HepG2 (cell line): ENCODE measurements around the gene KLHL5.

Experiments used
- CREB1 ChIP-seq, 2 experiments: fragments of 450-650 bp in 1 of 2; IDR thresholded peaks; 2 replicates each; pipeline ENCODE4 v1.6.1; 2016 to 2017; ENCODE audit warnings: control low read depth in 1 of 2, mild to moderate bottlenecking in 1 of 2, missing compliant biosample characterization in 1 of 2, missing genetic modification characterization in 1 of 2
- KDM6A ChIP-seq: IDR thresholded peaks from 2 replicates; pipeline ENCODE4 v1.6.1; 2016; ENCODE audit warnings: low read depth
- PHF21A ChIP-seq: sonication (generic); formaldehyde crosslinking; IDR thresholded peaks from 2 replicates; pipeline ENCODE4 v1.5.0; 2020; ENCODE audit warnings: mild to moderate bottlenecking, missing genetic modification reagents
- POLR2A ChIP-seq, 2 experiments: IDR thresholded peaks; 2 replicates each; pipeline ENCODE4 v1.6.1; 2011; ENCODE audit warnings: low read depth in 2 of 2, low read length in 2 of 2, mild to moderate bottlenecking in 1 of 2, moderate library complexity in 1 of 2; ENCODE audit not compliant: insufficient read depth in 1 of 2
- ZNF124 ChIP-seq: sonication (generic); formaldehyde crosslinking; IDR thresholded peaks from 2 replicates; pipeline ENCODE4 v1.4.0; 2020; ENCODE audit warnings: missing genetic modification reagents
- ZNF431 ChIP-seq: sonication (generic); formaldehyde crosslinking; IDR thresholded peaks from 2 replicates; pipeline ENCODE4 v1.9.0; 2022; ENCODE audit warnings: missing genetic modification reagents, low read depth, mild to moderate bottlenecking, borderline replicate concordance
- TF ChIP-seq, protein P1 (sequence below): sonication (generic); formaldehyde crosslinking; IDR thresholded peaks from 2 replicates; pipeline ENCODE4 v1.5.0; 2020; ENCODE audit warnings: mild to moderate bottlenecking, missing genetic modification reagents, moderate library complexity

DNA sequence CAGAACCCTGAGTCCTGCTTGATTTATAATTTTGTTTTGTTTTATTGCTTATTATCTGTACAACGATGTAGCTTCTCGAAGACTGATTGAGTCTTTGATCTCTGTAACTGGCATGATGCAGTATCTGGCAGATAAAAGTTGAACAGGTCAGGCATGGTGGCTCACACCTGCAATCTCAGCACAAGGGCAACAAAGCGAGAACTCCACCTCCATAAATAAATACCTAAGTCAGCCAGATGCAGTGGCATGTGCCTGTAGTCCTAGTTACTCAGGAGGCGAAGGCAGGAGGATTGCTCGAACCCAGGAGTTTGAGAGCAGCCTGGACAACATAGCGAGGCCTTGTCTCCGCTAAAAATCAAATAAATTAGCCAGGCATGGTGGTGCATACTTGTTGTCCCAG, 104.6 kb downstream of the KLHL5 start:
- TF ChIP-seq ZNF124 (CRISPR knock-in tag): no peak
- TF ChIP-seq ZNF431 (CRISPR knock-in tag): no peak
- TF ChIP-seq KDM6A (CRISPR knock-in tag): no peak
- TF ChIP-seq CREB1 (IDR thresholded peaks at IDR 0.05): no peak
- TF ChIP-seq CREB1 (CRISPR knock-in tag; IDR thresholded peaks at IDR 0.05): no peak
- no peak for TF ChIP-seq PHF21A (CRISPR knock-in tag)
- TF ChIP-seq, protein P1, sequence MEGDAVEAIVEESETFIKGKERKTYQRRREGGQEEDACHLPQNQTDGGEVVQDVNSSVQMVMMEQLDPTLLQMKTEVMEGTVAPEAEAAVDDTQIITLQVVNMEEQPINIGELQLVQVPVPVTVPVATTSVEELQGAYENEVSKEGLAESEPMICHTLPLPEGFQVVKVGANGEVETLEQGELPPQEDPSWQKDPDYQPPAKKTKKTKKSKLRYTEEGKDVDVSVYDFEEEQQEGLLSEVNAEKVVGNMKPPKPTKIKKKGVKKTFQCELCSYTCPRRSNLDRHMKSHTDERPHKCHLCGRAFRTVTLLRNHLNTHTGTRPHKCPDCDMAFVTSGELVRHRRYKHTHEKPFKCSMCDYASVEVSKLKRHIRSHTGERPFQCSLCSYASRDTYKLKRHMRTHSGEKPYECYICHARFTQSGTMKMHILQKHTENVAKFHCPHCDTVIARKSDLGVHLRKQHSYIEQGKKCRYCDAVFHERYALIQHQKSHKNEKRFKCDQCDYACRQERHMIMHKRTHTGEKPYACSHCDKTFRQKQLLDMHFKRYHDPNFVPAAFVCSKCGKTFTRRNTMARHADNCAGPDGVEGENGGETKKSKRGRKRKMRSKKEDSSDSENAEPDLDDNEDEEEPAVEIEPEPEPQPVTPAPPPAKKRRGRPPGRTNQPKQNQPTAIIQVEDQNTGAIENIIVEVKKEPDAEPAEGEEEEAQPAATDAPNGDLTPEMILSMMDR (CRISPR knock-in tag): no peak
- no peak for TF ChIP-seq POLR2A (IDR thresholded peaks at IDR 0.05; ENCODE audit: insufficient read depth in 1 of 2, low read depth in 2 of 2, low read length in 2 of 2)
